Measurements from ENCODE around the gene UBL3. TPM values are rescaled to one million over a fixed set of nuclear protein-coding genes. Genes with fewer than 3 reads are reported as not detected.

UBL3 gene
- total RNA-seq, 1 experiment from 2014 or later: 19.0 TPM

DNA sequence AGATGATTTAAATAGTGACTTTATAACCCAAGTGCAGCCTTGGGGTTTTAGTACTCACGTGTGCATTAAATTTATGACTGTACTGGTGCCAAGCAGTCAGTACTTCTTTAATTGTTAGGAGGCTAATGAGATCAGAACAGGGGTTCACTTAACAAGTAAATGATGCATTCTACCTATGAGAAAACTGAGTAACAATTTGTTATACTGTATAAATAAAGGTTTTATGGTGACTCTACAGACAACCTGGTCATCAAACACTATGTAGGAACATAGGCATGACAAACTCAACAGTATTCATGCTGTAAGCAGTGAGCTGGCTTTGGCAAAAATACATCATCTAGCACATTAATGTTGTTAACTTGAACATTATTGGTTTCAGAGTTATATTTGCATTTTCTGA is 75.6 kb downstream of the UBL3 start:
- Histone ChIP-seq H4K20me1 (ENCODE audit: control insufficient read depth, insufficient read depth, insufficient read length) (no peaks in the 10 kb centered on the region), H3K18ac (ENCODE audit: insufficient read length, low read depth, low read length) (no peak overlapping the region), H4K91ac (ENCODE audit: insufficient read length, low read depth, low read length) (no peak overlapping the region), H2AK5ac (ENCODE audit: insufficient read length, low read length) (no peak overlapping the region), H4K5ac (ENCODE audit: insufficient read length, low read depth, low read length) (no peak overlapping the region), H3K4me1 (ENCODE audit: insufficient read depth, low read length) (no peaks in the 10 kb centered on the region), H3K79me2 (ENCODE audit: insufficient read depth, low read length) (no peaks in the 10 kb centered on the region), H3K14ac (ENCODE audit: insufficient read depth, low read length) (no peak overlapping the region), H3K27me3 (ENCODE audit: insufficient read depth, low read length) (no peaks in the 10 kb centered on the region), H4K8ac (replicated peaks; ENCODE audit: insufficient read length, low read depth, low read length) (no peak overlapping the region), H2BK20ac (ENCODE audit: low read depth, low read length, poor library complexity, severe bottlenecking) (no peak overlapping the region), H3K79me1 (ENCODE audit: insufficient read depth, low read depth, low read length, poor library complexity, severe bottlenecking) (no peaks in the 10 kb centered on the region), H2BK12ac (ENCODE audit: insufficient read length, low read depth, low read length) (no peak overlapping the region), H3K4ac (ENCODE audit: low read depth, low read length) (no peak overlapping the region), H3K27ac (ENCODE audit: insufficient read length, low read depth, low read length) (no peak overlapping the region), H3K4me2 (ENCODE audit: insufficient read depth, insufficient read length, low read length) (no peak overlapping the region), H2BK120ac (ENCODE audit: low read depth, low read length, poor library complexity, severe bottlenecking) (no peak overlapping the region), H3T11ph (ENCODE audit: low read length) (no peak overlapping the region), H3K9me3 (ENCODE audit: control insufficient read depth, low read depth, low read length) (no peaks in the 10 kb centered on the region), H3K9ac (ENCODE audit: extremely low read depth, insufficient read length, low read length) (no peak overlapping the region), H2BK15ac (ENCODE audit: low read depth, low read length) (no peak overlapping the region), H3K56ac (ENCODE audit: insufficient read length, low read depth, low read length) (no peak overlapping the region), H3K23ac (ENCODE audit: insufficient read length, low read depth, low read length) (no peak overlapping the region), H2AFZ (ENCODE audit: low read length) (no peak overlapping the region), H2BK5ac (ENCODE audit: insufficient read length, low read length) (no peak overlapping the region), H3K23me2 (ENCODE audit: insufficient read length, low read depth, low read length, poor library complexity, severe bottlenecking) (no peaks in the 10 kb centered on the region)
- Mint-ChIP-seq H3K4me3 (no peak overlapping the region), H3K27ac (no peak overlapping the region), H3K4me1 (peaks cover 5 to 6% of the 10 kb centered on the region in 2 experiments; a peak in 3 of 4 replicates), H3K27me3 (ENCODE audit: low read depth) (no peaks in the 10 kb centered on the region), H3K9me3 (no peaks in the 10 kb centered on the region), H3K36me3 (ENCODE audit: insufficient read depth in 1 of 3, low read depth in 3 of 3) (peaks cover 0 to 2% (median 2%) of the 10 kb centered on the region in 3 experiments; a peak in 4 of 7 replicates)
- no CpG with 5 or more reads among the region's 1 CpG for WGBS (ENCODE audit: extremely low coverage, insufficient read length, low lambda C conversion rate)
- DNase-seq: no peak
- TF ChIP-seq, protein P1, sequence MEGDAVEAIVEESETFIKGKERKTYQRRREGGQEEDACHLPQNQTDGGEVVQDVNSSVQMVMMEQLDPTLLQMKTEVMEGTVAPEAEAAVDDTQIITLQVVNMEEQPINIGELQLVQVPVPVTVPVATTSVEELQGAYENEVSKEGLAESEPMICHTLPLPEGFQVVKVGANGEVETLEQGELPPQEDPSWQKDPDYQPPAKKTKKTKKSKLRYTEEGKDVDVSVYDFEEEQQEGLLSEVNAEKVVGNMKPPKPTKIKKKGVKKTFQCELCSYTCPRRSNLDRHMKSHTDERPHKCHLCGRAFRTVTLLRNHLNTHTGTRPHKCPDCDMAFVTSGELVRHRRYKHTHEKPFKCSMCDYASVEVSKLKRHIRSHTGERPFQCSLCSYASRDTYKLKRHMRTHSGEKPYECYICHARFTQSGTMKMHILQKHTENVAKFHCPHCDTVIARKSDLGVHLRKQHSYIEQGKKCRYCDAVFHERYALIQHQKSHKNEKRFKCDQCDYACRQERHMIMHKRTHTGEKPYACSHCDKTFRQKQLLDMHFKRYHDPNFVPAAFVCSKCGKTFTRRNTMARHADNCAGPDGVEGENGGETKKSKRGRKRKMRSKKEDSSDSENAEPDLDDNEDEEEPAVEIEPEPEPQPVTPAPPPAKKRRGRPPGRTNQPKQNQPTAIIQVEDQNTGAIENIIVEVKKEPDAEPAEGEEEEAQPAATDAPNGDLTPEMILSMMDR (conservative IDR thresholded peaks at IDR 0.05): no peak
